Hepatocyte (in vitro differentiated cells): ENCODE measurements around the gene ARL2BP.

Experiments used
- EZH2 ChIP-seq: fragments of 200-600 bp; sonication (generic); IDR thresholded peaks from 2 replicates; pipeline ENCODE4 v1.6.1; 2016; ENCODE audit warnings: antibody characterized with exemption, mild to moderate bottlenecking, borderline replicate concordance
- EZH2phosphoT487 ChIP-seq: fragments of 200-600 bp; sonication (generic); IDR thresholded peaks from one replicate; pipeline ENCODE4 v1.6.1; 2018; ENCODE audit warnings: antibody characterized with exemption, mild to moderate bottlenecking, low read depth, moderate library complexity; ENCODE audit not compliant: unreplicated experiment, severe bottlenecking
- TF ChIP-seq, protein P1 (sequence below): fragments of 200-600 bp; sonication (generic); IDR thresholded peaks from 2 replicates; pipeline ENCODE4 v1.5.1; 2016; ENCODE audit warnings: antibody characterized with exemption, mild to moderate bottlenecking; ENCODE audit not compliant: poor library complexity

DNA sequence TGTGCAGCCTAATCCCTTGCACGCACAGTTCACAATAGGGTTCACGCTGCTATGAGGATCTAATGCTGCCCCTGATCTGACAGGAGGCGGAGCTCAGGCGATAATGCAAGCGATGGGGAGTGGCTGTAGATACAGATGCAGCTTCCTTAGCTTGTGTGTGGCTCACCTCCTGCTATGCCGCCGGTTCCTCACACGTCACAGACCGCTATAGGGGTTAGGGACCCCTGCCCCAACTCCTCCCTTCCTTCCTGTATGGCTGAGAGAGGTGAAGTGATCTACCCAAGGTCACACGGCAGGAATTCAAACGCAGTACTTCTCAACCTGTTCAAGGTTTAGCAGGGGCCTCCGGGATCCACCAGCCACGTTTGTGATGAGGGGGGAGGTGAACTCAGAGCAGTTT, 52.8 kb downstream of the ARL2BP start:
- TF ChIP-seq, protein P1, sequence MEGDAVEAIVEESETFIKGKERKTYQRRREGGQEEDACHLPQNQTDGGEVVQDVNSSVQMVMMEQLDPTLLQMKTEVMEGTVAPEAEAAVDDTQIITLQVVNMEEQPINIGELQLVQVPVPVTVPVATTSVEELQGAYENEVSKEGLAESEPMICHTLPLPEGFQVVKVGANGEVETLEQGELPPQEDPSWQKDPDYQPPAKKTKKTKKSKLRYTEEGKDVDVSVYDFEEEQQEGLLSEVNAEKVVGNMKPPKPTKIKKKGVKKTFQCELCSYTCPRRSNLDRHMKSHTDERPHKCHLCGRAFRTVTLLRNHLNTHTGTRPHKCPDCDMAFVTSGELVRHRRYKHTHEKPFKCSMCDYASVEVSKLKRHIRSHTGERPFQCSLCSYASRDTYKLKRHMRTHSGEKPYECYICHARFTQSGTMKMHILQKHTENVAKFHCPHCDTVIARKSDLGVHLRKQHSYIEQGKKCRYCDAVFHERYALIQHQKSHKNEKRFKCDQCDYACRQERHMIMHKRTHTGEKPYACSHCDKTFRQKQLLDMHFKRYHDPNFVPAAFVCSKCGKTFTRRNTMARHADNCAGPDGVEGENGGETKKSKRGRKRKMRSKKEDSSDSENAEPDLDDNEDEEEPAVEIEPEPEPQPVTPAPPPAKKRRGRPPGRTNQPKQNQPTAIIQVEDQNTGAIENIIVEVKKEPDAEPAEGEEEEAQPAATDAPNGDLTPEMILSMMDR: no peak
- no peak for TF ChIP-seq EZH2
- TF ChIP-seq EZH2phosphoT487: no peak
